GM13977 (cell line): ENCODE results near the gene SFXN2.
A peak's percentile ranks its signal among the peaks of the same experiment; 100 is the strongest.

Experiments
- DNase-seq: peaks from one replicate; pipeline ENCODE4 v3.0.0; 2012; ENCODE audit warnings: low spot score
- CTCF ChIP-seq: IDR thresholded peaks from 2 replicates; pipeline ENCODE4 v1.5.1; 2012; ENCODE audit warnings: mild to moderate bottlenecking, control low read depth; ENCODE audit not compliant: insufficient read depth; ENCODE audit errors: extremely low read depth, missing control alignments
- in situ Hi-C: fragments of 300-500 bp; cut with MboI; formaldehyde crosslinking; loops from one replicate; pipeline ENCODE4 v1.12.0; 2022; ENCODE audit warnings: low sequenced_read_pairs, low pct_unique_long_range_greater_than_20kb, mixed read lengths, inconsistent platforms; ENCODE audit not compliant: unreplicated experiment

The SFXN2 gene

GRCh38 chr10:102701272-102701671, 13.2 kb upstream of the SFXN2 start:
- DNase-seq = no peak
- in situ Hi-C loops = no loop called here
- no peak for TF ChIP-seq CTCF

- in situ Hi-C loops = no loop called here
- TF ChIP-seq CTCF = no peak
- no peak for DNase-seq
Observed at GRCh38 chr10:102701796-102702195, 12.6 kb upstream of the SFXN2 start.

GRCh38 chr10:102702742-102703141, 11.7 kb upstream of the SFXN2 start:
- DNase-seq = no peak
- no peak for TF ChIP-seq CTCF
- in situ Hi-C loops = no loop called here

- no peak for TF ChIP-seq CTCF
- in situ Hi-C loops = no loop called here
- no peak for DNase-seq
Observed at GRCh38 chr10:102704915-102705314, 9.5 kb upstream of the SFXN2 start.

- no peak for TF ChIP-seq CTCF
- no peak for DNase-seq
- in situ Hi-C loops = no loop called here
Observed at GRCh38 chr10:102705531-102705930, 8.9 kb upstream of the SFXN2 start.

- no peak for DNase-seq
- TF ChIP-seq CTCF = no peak
- in situ Hi-C loops = no loop called here
Observed at GRCh38 chr10:102710609-102711008, 3.8 kb upstream of the SFXN2 start.

GRCh38 chr10:102712089-102712488, 2.3 kb upstream of the SFXN2 start:
- in situ Hi-C loops = no loop called here
- TF ChIP-seq CTCF = no peak
- peak; percentile 53 for DNase-seq
